ENCODE data around the gene MINDY4.

DNA sequence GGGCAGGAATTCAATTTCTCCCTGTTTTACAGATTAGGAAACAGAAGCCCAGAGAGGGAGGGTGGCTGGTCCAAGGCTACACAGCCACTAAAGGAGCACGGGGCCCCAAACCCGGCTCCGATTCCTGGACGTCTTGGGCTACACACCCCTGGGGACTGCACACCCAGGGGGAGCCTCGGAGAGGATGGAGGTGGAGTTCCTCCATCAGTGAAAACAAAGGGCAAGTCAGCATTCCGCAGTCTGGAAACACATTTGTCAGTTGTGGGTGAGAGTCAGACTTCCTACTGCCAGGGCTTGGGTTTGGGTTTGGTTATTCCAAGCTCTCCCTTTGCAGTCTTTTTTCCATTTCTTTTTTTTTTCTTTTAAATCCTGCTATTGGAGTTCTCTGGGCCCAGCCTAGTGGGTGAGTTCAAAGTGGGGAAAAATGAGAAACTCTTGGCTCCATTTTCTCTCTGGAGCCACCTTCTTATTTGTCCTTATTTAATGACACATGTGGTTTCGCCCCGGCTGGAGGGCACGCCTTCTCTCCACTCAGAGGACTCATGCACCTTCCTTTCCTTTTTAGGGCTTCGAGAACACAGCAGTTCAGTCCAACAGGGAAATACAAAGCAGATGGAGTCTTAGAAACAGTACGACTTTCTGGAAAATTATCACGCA is 80.6 kb downstream of the MINDY4 start:
- TF ChIP-seq YY1 (IDR thresholded peaks at IDR 0.05; ENCODE audit: low read depth) = no peak
- TF ChIP-seq NFIC (IDR thresholded peaks at IDR 0.05) = no peak
- TF ChIP-seq, protein P1, sequence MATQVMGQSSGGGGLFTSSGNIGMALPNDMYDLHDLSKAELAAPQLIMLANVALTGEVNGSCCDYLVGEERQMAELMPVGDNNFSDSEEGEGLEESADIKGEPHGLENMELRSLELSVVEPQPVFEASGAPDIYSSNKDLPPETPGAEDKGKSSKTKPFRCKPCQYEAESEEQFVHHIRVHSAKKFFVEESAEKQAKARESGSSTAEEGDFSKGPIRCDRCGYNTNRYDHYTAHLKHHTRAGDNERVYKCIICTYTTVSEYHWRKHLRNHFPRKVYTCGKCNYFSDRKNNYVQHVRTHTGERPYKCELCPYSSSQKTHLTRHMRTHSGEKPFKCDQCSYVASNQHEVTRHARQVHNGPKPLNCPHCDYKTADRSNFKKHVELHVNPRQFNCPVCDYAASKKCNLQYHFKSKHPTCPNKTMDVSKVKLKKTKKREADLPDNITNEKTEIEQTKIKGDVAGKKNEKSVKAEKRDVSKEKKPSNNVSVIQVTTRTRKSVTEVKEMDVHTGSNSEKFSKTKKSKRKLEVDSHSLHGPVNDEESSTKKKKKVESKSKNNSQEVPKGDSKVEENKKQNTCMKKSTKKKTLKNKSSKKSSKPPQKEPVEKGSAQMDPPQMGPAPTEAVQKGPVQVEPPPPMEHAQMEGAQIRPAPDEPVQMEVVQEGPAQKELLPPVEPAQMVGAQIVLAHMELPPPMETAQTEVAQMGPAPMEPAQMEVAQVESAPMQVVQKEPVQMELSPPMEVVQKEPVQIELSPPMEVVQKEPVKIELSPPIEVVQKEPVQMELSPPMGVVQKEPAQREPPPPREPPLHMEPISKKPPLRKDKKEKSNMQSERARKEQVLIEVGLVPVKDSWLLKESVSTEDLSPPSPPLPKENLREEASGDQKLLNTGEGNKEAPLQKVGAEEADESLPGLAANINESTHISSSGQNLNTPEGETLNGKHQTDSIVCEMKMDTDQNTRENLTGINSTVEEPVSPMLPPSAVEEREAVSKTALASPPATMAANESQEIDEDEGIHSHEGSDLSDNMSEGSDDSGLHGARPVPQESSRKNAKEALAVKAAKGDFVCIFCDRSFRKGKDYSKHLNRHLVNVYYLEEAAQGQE (IDR thresholded peaks at IDR 0.05; ENCODE audit: low read depth) = no peak
- TF ChIP-seq FOXM1 (IDR thresholded peaks at IDR 0.05; ENCODE audit: borderline replicate concordance, low read depth) = no peak
- no peak for TF ChIP-seq EGR1 (IDR thresholded peaks at IDR 0.05)
